ENCODE results near the gene ZNF496.

Gene ZNF496

GRCh38 chr1:247328311-247328710 is 3.4 kb downstream of the ZNF496 start:
- DNase-seq (ENCODE audit: low spot score) = no peak

GRCh38 chr1:247326411-247327130 is 5.1 kb downstream of the ZNF496 start:
- DNase-seq (ENCODE audit: low spot score) = no peak

GRCh38 chr1:247324923-247325322 is 6.7 kb downstream of the ZNF496 start:
- DNase-seq (ENCODE audit: low spot score) = no peak

- DNase-seq (ENCODE audit: low spot score) = no peak
These were observed 7.4 kb downstream of the ZNF496 start for GRCh38 chr1:247324204-247324787.

- no peak for DNase-seq (ENCODE audit: low spot score)
These were observed 8.6 kb downstream of the ZNF496 start for GRCh38 chr1:247322849-247323586.

GRCh38 chr1:247322442-247322841 is 9.2 kb downstream of the ZNF496 start:
- no peak for DNase-seq (ENCODE audit: low spot score)

GRCh38 chr1:247317702-247318101 is 14.0 kb downstream of the ZNF496 start:
- no peak for DNase-seq (ENCODE audit: low spot score)

- no peak for DNase-seq (ENCODE audit: low spot score)
These were observed 15.0 kb downstream of the ZNF496 start for GRCh38 chr1:247316590-247317197.

GRCh38 chr1:247304031-247304430 is 27.6 kb downstream of the ZNF496 start:
- DNase-seq (ENCODE audit: low spot score) = no peak

GRCh38 chr1:247303216-247303615 is 28.5 kb downstream of the ZNF496 start:
- no peak for DNase-seq (ENCODE audit: low spot score)

GRCh38 chr1:247301176-247301540 is 30.5 kb downstream of the ZNF496 start:
- DNase-seq (ENCODE audit: low spot score) = no peak

GRCh38 chr1:247300491-247301175 is 31.0 kb downstream of the ZNF496 start:
- DNase-seq (ENCODE audit: low spot score) = no peak

- no peak for DNase-seq (ENCODE audit: low spot score)
These were observed 31.8 kb downstream of the ZNF496 start for GRCh38 chr1:247299723-247300381.

GRCh38 chr1:247298701-247299100 is 33.0 kb downstream of the ZNF496 start:
- DNase-seq (ENCODE audit: low spot score) = no peak

GRCh38 chr1:247298124-247298481 is 33.6 kb downstream of the ZNF496 start:
- no peak for DNase-seq (ENCODE audit: low spot score)

GRCh38 chr1:247297263-247298123 is 34.2 kb downstream of the ZNF496 start:
- DNase-seq (ENCODE audit: low spot score) = no peak

- no peak for DNase-seq (ENCODE audit: low spot score)
These were observed 35.0 kb downstream of the ZNF496 start for GRCh38 chr1:247296599-247297180.

- no peak for DNase-seq (ENCODE audit: low spot score)
These were observed 35.9 kb downstream of the ZNF496 start for GRCh38 chr1:247295746-247296145.

- DNase-seq (ENCODE audit: low spot score) = no peak
These were observed 36.4 kb downstream of the ZNF496 start for GRCh38 chr1:247295274-247295684.

- DNase-seq (ENCODE audit: low spot score) = no peak
These were observed 37.4 kb downstream of the ZNF496 start for GRCh38 chr1:247294282-247294681.
